Measurements from ENCODE around the gene GPR17.

Gene GPR17

GRCh38 chr2:127665267-127665893 is 19.4 kb downstream of the GPR17 start:
- no peak overlapping the region for H3K4me3 ChIP-seq (ENCODE audit: low read depth, low read length)

GRCh38 chr2:127669056-127669455 is 23.1 kb downstream of the GPR17 start:
- H3K4me3 ChIP-seq (ENCODE audit: low read depth, low read length): no peak overlapping the region

GRCh38 chr2:127670055-127670956 is 24.4 kb downstream of the GPR17 start:
- no peak overlapping the region for H3K4me3 ChIP-seq (ENCODE audit: low read depth, low read length)

GRCh38 chr2:127670957-127671290 is 25.0 kb downstream of the GPR17 start:
- H3K4me3 ChIP-seq (ENCODE audit: low read depth, low read length): no peak overlapping the region

- no peak overlapping the region for H3K4me3 ChIP-seq (ENCODE audit: low read depth, low read length)
These were observed 25.8 kb downstream of the GPR17 start for GRCh38 chr2:127671557-127672302.

- no peak overlapping the region for H3K4me3 ChIP-seq (ENCODE audit: low read depth, low read length)
These were observed 26.6 kb downstream of the GPR17 start for GRCh38 chr2:127672341-127673224.

GRCh38 chr2:127673291-127674069 is 27.5 kb downstream of the GPR17 start:
- H3K4me3 ChIP-seq (ENCODE audit: low read depth, low read length): no peak overlapping the region

- peak overlapping the region; percentile 47 for H3K4me3 ChIP-seq (ENCODE audit: low read depth, low read length)
These were observed 28.6 kb downstream of the GPR17 start for GRCh38 chr2:127674241-127675209.

- peak within 1 kb of the TSS; percentile 47 for H3K4me3 ChIP-seq (ENCODE audit: low read depth, low read length)
These were observed 29.6 kb downstream of the GPR17 start, which contains the start of gene LIMS2 for GRCh38 chr2:127675331-127676261. Gene LIMS2 (minus strand): TSS chr2:127675530. CDS start chr2:127675024, 506 bp downstream.

- H3K4me3 ChIP-seq (ENCODE audit: low read depth, low read length): no peak overlapping the region
These were observed 31.0 kb downstream of the GPR17 start for GRCh38 chr2:127676906-127677305.

- H3K4me3 ChIP-seq (ENCODE audit: low read depth, low read length): no peak overlapping the region
These were observed 32.6 kb downstream of the GPR17 start for GRCh38 chr2:127678531-127678930.

GRCh38 chr2:127678991-127679390 is 33.0 kb downstream of the GPR17 start:
- H3K4me3 ChIP-seq (ENCODE audit: low read depth, low read length): no peak overlapping the region

- H3K4me3 ChIP-seq (ENCODE audit: low read depth, low read length): no peak overlapping the region
These were observed 33.9 kb downstream of the GPR17 start for GRCh38 chr2:127679680-127680361.

- no peak overlapping the region for H3K4me3 ChIP-seq (ENCODE audit: low read depth, low read length)
These were observed 34.8 kb downstream of the GPR17 start for GRCh38 chr2:127680706-127681287.

GRCh38 chr2:127681288-127681804 is 35.4 kb downstream of the GPR17 start:
- no peak overlapping the region for H3K4me3 ChIP-seq (ENCODE audit: low read depth, low read length)

All from iPS-11a (cell line).